RKO (cell line): Measurements from ENCODE around the gene LY6G6C.

Source experiments
- DNase-seq: peaks from one replicate; pipeline ENCODE4 v3.0.0-alpha.2; 2016; ENCODE audit warnings: low spot score

The LY6G6C gene

GRCh38 chr6:31721351-31722020 lies at the start of gene LY6G6C:
Gene LY6G6C, minus strand, starts transcription at chr6:31721746. Its CDS starts 67 bp downstream, at chr6:31721679.
- DNase-seq, result no peak

DNA sequence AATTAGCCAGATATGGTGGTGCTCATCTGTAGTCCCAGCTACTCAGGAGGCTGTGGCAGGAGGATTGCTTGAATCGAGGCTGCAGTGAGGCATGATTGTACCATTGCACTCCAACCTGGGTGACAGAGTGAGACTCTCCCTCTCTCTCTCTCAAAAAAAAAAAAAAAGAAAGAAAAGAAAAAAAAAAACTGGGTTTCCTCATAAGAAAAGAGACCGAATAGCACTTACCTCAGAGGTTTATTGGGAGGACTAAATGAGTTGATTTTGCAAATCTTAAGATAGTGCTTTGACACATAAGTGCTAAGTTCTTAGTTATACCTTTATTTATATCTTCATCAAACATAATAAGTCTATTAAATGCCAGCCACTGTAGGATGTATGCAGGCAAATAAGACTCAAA lies 49.3 kb upstream of the LY6G6C start:
- no peak for DNase-seq

GRCh38 chr6:31769684-31770371 lies 48.3 kb upstream of the LY6G6C start:
- peak; percentile 66 for DNase-seq

DNA sequence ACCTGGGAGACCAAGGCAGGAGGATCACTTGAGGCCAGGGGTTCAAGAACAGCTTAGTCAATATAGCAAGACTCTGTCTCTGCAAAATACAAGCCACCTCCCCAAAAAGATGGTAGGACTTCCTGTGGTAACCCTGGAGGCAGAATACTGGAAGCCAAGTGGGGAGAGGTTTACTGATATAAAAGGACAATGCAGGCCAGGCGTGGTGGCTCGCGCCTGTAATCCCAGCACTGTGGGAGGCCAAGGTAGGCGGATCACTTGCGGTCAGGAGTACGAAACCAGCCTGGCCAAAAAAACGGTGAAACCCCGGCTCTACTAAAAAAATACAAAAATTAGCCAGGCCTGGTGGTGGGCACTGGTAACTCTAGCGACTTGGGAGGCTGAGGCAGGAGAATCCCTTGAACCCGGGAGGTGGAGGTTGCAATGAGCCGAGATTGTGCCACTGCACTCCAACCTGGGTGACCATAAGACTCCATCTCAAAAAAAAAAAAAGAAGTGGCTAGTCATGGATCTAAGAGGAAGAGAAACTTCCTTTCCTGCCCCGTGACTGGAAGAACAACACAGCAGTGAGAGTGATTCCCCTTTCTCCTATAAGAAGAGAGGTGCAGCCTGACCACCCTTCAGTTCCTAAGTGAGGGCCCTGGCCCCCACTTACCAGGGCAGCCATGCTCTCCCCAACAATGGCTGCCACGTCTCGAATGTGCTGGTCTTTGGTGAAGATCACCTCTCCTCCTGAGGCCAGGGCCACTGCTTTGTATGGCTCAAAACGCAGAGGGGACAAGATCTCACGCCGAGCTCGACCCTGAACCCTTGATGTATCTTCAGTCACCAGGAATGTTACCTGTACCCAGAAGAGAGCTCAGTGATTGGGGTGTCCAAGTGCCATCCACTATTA lies 47.1 kb upstream of the LY6G6C start:
- no peak for DNase-seq

GRCh38 chr6:31767096-31767645 lies 45.6 kb upstream of the LY6G6C start:
- DNase-seq, result no peak

DNA sequence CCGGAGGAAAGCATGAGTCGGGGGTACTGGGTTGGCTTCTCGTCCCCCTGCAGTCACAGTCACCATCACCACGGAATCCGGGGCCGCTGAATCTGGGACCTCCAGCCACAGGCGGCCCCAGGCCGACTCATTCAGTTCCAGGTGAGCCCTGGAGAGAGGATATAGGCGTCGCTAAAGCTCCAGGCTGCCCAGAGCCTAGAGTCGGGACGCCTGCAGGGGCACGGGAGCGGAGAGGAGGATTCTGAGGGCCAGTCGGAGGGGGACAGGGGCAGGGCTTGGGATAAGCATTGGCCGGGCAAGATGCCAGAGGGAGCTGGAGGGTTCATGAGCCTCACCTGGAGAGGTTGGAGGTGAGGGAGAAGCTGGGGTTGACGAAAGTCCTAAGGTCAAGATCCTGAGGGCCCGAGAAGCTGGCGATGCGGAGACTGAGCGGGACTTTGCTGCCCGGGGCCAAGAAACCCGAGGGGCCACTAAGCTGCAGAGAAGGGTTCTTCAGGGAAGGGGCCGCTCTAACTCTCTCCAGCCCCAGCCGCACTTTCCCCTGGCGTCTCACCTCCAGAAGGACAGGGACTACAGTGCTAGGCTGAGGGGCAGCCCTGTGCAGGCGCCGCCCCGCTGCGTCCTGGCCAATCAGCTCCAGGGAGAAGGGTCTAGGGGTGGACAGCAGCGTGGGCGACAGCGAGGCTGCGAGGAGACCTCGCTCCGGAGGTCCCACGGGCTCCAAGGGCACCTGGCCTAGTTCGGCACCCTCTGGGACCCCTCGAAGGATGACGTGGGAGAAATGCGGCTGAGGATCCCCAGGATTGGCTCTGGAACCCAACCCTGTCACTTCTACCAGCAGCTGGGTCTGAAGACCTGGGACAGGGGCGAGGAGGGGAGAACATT lies 44.6 kb upstream of the LY6G6C start:
- no peak for DNase-seq

GRCh38 chr6:31765559-31765909 lies 44.0 kb upstream of the LY6G6C start:
- DNase-seq, result no peak

DNA sequence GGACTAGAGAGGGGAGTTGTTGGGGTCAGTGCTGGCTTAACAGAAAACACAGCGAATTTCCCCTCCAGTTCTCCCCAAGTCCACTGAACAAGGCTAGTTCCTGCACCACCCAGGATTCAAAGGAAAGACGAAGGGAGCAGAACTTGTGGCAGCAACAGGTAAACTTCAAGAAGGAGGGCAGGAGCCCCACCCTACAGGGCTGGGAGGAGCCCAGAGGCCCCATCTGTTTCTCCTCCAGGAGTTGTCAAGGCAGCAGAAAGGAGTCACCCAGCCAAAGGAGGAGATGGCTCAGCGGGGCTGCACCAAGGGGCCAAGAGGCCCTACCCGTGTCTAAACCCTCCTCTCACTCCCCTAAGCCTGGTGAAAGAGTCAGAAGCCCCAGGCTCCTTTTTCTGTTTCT lies 42.7 kb upstream of the LY6G6C start:
- no peak for DNase-seq

DNA sequence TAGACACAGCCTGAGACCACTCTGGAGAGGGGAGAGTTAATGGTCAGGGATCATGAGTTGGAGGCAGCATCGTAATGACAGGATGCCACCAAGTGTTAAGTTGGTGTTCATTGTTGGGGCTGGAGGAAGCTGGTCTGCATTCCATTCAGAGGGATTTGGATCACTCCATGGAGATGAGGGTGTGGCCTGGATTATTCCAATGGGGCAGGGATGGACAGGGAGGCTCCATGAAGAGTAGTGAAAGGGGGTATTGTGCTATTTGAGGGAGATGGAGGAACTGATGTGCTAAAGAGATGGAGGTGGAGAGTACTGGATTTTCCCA lies 42.0 kb upstream of the LY6G6C start:
- DNase-seq, result peak; percentile 35

DNA sequence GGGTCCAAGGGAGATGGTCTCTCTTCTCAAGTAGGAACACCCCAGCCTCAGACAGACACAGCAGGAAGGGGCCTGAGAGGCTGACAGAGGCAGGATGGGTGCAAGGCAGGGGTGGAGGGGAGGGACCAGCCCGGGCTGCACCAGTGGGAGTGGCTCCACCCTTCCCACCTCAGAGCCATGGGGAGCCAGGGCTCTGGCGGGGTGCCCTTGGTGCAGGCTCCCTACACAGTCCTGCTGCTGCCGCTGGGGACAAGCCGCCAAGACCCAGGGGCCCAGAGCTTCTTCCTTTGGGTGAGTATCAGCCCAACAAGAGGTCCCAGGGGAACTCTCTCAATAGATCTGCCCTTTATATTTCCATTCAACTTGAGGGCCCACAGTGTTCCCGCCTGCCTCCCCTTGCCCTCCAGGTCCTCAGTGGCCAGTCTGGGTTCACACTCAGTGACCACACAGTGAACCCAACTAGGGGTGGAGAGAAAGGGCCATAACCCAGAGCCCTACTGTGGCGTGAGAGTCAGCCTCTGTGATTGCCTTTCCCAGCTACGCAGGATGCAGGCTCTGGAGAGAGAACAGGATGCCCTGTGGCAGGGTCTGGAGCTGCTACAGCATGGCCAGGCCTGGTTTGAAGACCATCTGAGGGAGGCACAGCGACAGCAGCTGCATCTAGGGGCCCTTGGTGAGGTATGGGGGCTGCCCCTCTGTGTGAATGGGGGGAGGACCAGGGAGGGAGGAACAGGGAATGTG lies 41.5 kb upstream of the LY6G6C start:
- DNase-seq, result no peak

- DNase-seq, result no peak
Measured at GRCh38 chr6:31762356-31762755, 40.8 kb upstream of the LY6G6C start, which contains the start of gene SAPCD1. Gene SAPCD1, plus strand, starts transcription at chr6:31762656. Its CDS starts 399 bp downstream, at chr6:31763055.

GRCh38 chr6:31761343-31761742 lies 39.8 kb upstream of the LY6G6C start:
- no peak for DNase-seq

DNA sequence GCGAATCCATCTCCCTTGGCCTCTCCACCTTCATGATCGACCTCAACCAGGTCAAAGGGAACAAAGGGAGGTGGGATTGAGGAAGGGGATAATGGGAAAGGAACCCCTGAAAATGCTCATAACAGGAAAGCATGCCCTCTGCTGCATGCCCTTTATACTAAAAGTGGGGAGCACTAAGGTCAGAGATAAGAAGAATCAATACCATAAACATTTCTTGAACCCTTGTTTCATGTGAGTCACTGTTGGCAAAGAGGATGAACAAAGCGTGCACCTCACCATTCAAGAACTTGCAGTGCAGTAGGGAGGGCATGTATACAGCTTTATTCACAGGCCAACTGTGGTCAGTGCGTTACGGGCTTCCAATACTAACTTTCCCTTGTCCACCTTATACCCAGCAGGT lies 39.2 kb upstream of the LY6G6C start:
- DNase-seq, result no peak

DNA sequence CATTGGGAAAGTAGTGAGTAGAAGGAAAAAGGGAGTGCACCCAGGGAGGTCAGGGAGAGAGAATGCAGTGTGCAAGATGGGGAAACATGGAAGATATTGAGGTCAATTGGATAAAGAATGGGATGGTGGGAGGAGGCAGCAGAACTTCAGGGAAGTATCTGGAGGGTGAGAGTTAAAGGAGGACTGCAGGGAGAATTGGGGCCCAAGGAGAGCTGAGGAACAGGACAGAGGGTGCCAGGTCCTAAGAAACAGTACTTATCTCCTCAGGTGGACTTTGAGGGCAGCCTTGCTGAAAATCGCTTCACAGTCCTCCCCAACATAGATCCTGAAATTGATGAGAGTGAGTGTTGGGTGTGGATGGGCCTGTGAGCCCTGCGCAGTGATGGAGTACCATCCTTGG lies 36.7 kb upstream of the LY6G6C start:
- DNase-seq, result no peak

DNA sequence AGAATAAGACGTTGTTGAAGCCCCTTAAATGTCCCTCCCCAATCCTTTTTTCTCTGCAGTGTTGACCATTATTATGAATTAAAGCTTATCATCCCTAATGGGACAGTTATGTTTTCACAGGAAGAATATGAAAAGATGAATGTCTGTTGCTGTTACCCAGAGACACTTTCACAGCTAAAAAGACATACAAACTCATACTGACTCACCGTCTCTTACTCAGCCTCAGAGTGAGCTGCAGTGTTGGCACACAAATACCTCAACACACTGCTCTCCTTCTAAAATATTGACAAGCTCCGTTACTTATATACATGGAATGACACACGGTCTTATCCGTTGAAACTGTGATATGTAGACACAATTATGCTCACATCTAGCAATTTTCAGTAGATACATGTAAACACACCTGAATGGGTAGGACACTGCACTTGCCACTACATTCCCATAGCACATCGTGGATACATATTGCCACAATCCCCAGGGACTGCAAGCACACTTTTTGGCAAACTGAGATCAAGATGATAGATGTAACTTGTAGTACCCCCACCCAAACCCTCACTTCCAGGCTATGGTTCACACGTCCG lies 31.3 kb upstream of the LY6G6C start:
- peak; percentile 96 for DNase-seq

GRCh38 chr6:31750411-31751022 lies 29.0 kb upstream of the LY6G6C start:
- DNase-seq, result peak; percentile 63

- no peak for DNase-seq
Measured at GRCh38 chr6:31749301-31750036, 27.9 kb upstream of the LY6G6C start.

DNA sequence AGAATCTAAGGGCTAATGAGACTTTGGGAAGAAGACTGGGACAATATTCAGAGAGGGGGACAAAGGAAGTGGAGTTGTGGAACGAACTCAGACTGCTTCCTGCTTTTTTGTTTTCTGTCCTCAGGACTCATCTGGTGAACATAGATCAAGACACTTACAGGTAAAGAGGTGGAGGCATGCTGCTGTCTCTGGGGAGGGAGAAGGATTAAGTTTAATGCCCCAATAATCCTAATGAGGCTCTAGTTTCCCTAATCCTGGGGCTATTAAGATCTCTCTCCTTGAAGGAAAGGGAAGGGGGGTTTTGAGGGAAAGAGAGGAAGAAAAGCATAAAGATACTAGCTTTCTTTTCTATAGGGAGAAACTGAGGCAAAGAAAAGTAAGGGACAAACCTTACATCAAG lies 22.9 kb upstream of the LY6G6C start:
- no peak for DNase-seq

GRCh38 chr6:31742894-31743293 lies 21.3 kb upstream of the LY6G6C start:
- no peak for DNase-seq
